Measurements from ENCODE around the gene RAB11FIP3.
A peak's percentile ranks its signal among the peaks of the same experiment; 100 is the strongest.
"Not testable (repeated sequence)": the region's sequence is repeated elsewhere in the genome, so short reads cannot be mapped to it uniquely, and the experiment has no call there.

Gene RAB11FIP3

DNA sequence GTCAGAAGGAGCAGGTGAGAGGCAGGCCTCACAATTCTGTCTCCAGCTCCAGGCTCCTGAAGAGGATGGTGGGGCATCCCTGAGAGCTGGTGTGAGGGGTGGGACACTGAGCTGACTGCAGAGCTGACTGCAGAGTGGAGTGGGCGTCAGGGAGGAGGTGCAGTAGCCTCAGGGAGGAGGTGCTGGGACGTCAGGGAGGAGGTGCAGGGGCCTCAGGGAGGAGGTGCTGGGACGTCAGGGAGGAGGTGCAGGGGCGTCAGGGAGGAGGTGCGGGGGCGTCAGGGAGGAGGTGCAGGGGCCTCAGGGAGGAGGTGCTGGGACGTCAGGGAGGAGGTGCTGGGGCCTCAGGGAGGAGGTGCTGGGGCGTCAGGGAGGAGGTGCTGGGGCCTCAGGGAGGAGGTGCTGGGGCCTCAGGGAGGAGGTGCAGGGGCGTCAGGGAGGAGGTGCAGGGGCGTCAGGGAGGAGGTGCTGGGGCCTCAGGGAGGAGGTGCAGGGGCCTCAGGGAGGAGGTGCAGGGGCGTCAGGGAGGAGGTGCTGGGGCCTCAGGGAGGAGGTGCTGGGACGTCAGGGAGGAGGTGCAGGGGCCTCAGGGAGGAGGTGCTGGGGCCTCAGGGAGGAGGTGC is 41.9 kb downstream of the RAB11FIP3 start:
- DNase-seq, result not testable (repeated sequence)

DNA sequence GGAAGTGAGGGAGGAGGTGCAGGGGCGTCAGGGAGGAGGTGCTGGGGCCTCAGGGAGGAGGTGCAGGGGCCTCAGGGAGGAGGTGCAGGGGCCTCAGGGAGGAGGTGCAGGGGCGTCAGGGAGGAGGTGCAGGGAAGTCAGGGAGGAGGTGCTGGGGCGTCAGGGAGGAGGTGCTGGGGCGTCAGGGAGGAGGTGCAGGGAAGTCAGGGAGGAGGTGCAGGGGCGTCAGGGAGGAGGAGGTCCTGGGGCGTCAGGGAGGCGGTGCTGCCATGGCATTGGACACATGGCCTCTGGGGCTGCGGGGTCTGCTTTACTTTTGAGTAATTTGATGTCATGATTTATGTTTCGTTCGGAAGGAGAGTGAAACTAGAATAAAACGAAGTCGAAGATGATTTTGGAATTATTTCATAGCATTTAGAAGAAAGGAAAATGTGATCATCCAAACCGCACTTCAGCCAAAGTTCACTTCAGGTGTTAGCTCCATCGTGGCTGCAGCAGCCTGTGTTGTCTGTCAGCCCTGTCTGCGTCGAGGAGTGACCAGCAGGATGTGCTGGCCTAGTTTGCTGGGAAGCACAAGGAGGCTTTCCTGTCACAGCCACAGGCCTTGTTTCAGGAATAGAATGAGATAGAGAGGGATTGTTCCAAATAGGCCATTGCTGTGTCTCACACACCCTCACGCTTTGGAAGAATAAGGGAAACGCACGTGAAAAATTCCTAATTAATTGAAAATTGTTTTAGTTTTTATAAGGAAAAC is 42.8 kb downstream of the RAB11FIP3 start:
- DNase-seq, result no peak

DNA sequence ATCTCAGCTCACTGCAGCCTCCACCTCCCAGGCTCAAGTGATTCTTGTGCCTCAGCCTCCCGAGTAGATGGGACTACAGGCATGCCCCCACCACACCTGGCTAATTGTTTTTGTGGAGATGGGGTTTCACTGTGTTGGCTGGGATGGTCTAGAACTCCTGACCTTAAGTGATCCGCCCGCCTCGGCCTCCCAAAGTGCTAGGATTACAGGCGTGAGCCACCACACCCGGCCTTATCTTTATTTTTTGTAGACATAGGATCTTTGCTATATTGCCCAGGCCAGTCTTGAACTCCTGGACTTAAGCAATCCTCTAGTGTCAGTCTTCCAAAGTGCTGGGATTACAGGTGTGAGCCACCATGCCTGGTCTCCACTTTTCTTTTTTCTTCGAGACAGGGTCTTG is 44.0 kb downstream of the RAB11FIP3 start:
- not testable (repeated sequence) for DNase-seq

DNA sequence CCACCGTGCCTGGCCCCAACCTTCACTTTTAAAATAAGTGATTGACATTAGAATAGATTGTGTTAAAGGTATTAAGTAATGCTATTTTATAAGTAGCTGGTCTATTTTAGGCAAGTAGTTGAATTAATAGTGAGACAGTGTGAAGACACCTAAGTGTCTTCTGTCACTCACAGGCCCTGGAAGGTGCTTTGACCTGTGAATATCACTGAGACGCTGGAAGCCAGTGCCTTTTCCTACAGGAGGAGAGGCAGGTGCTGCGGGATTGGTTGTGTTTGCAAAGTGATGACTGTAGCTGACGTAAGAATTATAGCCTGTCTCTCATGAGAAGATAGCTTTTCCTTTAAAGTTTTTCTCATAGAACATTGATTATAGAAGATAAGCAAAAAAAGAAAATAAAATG is 45.0 kb downstream of the RAB11FIP3 start:
- DNase-seq, result no peak

DNA sequence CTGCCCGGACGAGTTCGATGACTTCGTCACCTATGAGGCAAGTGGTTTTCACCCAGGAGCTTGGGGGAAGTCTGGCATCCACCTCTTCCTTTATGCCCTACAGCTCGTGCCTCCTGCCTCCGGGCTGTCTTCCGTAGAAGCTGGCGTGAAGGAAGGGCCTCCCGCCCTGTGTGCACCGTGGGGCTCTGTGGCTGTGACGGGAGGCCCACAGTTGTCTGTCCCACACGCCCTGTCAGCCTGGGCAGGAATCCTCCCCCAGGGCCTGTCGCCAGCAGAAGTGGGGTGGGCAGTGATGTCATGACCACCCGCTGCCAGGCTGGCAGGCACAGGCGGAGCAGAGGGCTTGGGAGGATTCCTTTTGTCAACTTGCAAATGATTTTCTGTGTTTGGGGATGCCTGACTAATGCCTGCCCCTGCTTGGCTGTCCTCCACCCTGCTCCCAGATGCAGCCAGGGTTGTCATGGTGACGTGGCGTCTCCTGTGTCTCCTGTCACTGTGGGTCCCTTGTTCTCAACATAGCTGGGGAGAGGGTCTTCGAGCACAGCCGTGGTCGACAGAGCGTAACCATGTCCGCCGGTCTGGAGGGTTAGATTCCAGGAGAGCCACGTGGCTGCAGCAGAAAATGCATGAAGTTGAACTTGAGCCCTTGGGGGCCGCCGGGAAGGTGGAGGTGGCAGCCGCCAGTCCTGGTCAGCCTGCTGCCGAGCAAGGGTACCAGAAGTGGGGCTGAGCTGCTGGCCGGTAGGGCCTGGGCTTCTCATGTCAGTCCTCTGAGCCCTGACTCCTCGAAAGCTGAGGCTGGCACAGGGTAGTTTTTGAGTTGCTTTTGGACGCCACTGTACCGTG is 46.1 kb downstream of the RAB11FIP3 start:
- no peak for DNase-seq

DNA sequence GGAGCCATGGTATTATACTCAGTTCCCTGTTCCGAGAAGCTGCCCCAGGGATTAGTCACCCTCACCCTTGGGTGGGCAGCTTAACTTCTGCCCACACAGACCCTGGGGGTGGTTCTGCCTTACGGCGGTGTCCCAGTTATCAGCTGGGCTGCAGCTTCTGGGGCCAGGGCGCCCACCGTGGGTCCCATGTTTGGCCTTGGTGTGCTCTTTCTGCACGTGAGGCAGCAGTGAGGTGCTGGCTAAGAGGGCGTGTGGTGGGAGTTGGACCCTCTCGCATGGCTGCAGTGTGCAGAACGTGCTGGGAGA is 46.7 kb downstream of the RAB11FIP3 start:
- DNase-seq, result no peak

DNA sequence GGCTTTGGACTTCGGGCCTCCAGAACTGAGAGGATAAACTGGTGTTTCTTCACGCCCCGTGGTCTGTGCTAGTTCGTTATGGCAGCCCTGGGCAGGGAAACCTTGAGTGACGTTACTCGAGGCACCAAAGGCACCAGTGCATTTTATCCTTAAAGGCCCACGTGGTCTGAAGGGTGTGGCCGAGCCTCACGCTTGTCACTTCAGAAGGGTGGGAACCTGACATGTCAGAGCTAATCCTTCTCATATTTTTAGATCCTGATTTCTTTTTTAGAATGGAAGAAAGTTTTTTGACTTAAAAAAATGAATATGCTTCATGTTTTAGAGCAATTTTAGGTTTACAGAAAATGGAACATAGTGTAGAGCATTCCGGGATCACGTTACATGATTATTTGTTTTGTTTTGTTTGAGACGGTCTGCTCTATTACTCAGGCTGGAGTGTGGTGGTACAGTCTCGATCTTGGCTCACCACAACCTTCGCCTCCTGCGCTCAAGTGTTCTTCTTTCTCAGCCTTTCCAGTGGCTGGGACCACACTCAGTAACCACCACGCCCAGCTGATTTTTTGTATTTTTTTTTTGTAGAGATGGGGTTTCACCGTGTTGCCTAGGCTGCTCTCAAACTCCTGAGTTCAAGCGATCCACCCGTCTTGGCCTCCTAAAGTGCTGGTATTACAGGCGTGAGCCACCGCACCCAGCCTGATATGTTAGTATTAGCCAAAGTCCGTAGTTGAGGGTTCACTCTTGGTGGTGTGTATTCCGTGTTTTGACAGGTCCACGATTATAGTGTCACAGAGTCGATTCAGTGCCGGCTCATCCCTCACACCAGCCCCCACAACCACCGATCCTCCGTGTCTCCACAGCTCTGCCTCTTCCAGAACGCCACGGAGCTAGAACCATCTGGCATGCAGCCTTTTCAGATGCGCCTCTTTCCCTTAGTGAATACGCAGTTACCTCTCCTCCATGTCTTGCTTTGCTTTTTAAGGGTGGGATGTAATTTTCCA is 47.9 kb downstream of the RAB11FIP3 start:
- no peak for DNase-seq

DNA sequence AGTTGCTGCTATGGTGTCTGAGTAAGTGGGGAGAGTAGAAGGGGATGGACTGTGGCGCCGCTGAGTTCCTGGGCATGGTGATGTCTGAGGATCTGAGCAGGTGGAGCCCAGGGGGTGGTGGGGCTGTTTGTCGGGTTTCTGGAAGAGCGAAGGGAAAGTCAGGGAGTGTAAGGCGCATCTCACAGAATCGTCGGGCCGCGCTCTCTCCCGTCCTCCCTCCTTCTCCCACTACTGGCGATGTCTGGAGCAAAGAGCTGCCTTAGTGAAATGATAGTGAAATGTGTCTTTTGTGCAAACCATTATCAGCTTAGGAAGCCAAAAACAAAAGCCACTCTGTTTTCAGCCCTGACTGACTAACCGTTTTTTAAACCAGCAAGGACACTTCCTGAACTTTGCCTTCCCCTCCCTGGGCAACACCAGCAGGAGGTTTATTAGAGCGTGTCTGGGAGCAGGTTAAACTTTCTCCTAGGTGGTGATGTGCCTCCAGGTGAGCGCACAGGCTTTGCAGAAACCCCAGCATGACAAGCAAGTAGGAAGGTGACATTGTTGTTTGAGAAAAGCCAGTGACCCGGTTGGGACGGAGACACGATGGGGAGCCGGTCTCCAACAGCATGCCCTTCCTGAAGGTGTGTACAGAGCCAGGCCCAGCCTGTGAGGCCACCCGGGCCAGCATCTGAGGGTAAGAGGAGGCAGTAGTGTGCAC is 49.1 kb downstream of the RAB11FIP3 start:
- no peak for DNase-seq

DNA sequence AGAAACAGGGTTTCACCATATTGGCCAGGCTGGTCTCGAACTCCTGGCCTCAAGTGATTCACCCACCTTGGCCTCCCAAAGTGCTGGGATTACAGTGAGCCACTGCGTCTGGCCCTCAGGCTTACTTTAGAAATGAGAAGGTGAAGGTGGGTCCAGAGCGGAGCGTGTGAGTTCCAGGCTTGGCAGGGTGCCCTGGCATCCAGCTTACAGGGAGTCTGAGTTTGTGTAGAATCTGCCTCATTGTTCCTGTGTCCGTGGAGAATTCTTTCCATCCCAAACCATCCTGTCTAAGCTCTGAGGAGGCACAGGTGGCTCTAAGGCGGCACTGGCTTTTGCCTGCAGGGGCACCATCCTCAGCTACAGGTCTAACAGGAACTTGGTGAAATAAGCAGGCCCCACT is 50.6 kb downstream of the RAB11FIP3 start:
- DNase-seq, result no peak

DNA sequence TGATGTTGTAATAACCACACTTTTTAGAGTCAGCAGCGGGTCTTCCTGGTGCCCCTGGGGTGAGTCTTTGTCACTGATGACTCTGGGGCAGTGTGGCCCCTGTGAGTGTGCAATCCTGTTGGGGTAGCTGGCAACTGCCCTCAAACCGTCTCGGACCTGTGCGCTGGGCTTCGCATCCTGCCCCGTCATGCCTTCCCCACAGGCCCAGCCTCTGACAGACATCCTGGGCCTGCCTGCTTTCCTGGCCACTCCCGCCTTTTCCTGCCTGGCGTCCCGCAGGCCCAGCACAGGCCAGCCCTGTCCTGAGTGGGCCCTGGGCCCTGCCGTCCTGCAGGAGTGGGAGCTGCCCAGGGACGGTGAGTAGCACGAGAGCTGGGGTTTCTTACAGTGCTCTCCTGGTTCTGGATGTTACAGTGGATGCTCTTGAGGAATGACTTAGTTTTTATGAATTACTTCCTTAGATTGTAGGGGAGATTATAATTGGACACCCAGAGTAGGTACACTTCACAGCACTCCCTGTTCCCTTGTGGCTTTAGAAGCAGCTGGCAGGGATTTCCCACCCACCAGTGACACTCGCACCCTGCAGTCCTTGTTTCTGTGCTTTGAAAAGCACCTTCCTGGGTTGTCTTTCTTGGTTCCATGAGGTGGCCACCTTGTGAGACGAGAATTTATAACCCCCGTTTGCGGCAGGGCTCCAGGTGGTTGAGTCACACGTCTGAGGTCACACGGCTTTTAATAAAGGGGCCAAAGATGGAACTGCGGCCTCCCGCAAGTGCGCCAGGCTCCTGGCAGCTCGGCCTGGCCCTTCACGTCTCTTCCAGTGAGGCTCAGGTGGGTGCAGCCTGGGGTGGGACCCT is 52.1 kb downstream of the RAB11FIP3 start:
- no peak for DNase-seq

DNA sequence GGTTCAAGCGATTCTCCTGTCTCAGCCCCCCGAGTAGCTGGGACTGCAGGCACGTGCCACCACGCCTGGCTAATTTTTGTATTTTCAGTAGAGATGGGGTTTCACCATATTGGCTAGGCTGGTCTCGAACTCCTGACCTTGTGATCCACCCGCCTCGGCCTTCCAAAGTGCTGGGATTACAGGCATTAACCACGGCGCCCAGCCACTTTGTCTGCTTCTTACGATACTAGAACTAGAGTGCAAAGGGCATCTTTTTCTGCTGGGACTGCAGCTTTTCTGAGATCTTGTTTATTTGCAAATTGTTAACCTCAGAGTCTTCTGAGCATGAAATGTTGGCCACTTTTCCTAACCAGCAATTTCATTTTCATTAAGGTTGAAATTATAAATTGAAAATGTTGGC is 52.8 kb downstream of the RAB11FIP3 start:
- DNase-seq, result not testable (repeated sequence)

DNA sequence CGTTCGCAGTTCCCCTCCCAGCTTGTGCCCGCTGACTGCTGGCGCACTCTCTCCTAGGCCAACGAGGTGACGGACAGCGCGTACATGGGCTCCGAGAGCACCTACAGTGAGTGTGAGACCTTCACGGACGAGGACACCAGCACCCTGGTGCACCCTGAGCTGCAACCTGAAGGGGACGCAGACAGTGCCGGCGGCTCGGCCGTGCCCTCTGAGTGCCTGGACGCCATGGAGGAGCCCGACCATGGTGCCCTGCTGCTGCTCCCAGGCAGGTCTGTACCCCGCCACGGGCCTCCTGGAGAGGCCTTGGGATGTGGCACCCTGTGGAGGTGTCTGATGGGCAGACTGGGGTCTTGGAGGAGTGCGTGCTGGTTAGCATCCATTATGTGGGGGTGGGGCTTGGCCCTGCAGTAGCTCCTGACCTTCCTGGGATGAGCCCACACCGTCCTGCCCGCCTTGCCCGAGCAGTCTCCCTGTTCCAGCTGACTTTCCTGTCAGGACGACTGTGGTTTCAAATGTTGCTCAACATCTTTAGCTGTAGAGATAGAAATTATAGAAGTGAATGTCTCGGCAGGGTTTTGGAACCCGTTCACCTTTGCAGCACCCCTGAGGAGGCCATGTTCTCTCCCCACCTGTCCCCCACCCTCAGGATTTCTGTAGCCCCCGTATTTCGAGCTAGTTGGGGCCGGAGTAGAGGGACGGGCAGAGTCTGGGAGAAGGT is 57.2 kb downstream of the RAB11FIP3 start:
- no peak for DNase-seq

DNA sequence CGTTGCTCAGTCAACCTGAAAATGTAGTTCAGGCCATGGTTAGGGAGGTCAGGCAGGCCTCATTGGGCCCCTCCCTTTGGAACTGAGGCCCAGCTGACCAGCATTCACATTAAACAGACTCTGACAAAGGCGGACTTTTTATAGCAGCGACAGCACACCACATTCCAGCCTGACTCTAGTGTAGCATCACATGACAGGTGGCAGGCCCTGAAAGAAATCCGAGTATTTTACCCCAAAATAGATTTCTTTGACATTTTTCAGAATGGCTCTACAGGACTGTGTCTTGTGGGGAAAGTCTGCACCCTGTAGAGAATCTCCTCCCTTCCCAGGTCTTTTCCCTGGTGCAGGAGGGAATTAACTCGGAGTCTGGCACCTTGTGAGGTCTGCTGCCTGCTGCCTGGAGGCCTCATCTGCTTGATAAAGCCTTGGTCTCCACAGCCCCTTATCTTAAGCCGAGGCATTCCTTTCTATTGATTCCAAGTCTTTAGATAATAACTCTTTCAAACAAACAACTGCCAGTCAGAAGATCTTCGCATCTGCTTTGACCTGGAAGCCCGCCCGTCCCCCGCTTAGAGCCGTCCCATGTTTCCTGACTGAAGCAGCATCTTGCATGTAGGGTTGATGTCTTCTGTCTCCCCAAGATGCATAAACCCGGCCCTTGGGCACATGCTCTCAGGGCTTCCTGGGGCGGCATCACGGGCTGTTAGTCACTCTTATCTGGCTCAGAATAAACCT is 58.1 kb downstream of the RAB11FIP3 start:
- DNase-seq, result no peak

DNA sequence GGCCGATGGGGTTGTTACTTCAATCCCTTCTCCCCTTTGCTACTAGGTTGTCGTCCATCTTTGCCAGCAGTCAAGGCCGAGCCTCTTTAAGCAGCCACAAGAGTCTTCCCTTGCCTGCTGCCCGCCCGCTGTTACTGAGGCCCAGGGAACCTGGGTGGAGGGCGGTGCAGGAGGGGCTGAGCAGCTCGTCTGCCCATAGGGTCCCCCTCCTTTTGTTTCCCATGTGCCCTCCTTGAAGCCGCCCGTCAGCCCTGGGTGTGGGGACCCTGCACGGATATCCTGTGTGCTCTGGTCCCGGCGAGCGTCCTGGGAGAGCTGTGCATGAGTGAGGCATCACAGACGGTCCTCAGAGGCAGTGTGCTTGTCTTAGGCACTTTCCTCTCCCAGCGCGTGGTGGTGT is 64.2 kb downstream of the RAB11FIP3 start:
- no peak for DNase-seq

DNA sequence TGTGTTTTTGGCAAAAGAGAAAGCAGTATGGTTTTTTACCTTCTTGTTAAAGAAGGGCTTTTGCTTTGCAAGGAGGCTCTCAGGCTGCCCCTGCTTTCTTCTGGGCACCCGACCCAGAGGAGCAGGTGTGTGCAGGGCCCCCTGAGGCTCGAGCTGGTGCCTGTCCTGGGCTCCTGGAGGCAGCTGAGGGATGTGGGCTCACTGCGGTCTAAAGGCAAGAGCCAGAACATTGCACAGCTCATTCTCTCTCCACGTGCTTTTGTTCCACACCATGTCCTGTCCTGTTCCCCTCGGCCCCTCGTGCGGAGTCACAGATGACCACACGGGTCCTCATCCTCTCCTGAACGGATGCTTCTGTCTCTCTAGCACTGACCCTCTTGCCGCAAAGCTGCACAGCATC is 65.3 kb downstream of the RAB11FIP3 start:
- no peak for DNase-seq

DNA sequence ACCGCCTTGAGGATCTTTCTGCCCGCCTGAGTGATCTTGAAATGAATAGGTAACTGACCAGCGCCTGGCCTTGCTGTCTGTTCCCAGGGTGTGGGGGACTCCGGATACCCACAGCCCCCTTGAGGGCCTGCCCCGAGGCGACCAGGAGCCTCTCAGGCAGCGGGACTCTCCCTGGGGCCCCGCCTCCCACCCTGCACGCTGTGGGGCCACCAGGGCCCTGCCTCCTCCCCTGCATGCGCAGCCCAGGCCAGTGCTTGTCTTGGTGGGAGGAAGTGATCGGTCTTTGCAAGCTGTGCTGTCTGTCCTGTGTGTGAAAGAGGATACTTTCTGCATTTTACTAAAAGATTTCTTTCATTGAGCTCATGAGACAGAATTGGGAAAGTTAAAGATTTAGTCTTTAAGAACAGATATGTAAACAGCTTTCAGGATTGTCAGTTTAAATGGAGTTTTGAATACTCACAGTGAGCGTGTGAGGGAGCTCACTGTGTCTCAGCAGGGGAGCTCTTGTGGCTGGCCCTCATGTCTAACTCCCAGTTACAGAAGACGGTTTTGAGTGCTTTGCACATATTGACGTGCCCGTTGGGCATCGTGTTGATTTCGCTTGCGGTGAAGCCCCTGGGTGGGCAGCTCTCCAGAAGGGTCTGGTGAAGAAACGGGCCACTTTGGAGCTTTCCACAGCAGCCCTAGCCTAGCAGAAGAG is 65.9 kb downstream of the RAB11FIP3 start:
- no peak for DNase-seq

DNA sequence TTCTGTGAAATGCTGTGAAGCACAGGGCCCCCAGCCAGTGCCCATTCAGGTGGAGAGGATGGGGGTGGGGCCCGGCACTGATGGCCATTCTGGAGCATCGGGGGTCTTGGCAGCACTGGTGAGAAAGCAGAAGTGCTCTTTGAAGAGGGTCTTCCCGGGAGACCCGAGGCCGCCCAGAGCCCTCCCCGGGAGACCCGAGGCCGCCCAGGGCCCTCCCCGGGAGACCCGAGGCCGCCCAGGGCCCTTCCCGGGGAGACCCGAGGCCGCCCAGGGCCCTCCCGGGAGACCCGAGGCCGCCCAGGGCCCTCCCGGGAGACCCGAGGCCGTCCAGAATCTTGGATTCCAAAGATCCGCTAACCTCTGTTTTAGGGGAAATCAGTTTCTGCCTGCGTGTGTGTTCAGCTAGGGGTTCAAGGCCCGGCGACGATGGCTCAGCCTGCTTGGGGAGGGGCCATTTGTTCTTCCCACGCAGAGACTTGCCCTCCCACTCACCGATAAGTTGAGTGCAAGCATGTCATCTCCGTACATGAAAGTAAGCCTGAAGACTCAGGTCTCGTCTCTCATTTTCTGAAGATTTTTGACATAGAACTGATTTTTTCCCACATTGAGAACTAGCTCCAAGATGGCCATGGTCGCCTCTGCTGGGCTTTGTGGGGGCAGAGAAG is 66.9 kb downstream of the RAB11FIP3 start:
- DNase-seq, result no peak

DNA sequence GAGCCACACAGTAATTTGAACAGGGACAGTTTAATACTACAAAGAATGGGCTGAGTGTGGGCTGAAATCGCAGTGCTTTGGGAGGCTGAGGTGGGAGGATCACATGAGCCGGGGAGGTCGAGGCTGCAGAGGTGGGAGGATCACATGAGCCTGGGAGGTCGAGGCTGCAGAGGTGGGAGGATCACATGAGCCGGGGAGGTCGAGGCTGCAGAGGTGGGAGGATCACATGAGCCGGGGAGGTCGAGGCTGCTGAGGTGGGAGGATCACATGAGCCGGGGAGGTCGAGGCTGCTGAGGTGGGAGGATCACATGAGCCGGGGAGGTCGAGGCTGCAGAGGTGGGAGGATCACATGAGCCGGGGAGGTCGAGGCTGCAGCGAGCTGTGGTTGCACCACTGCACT is 69.2 kb downstream of the RAB11FIP3 start:
- DNase-seq, result peak in 1 of 2 donors; percentile 25

Measured in CD4-positive, alpha-beta T cell treated with Interleukin-4 for 1 hour (primary cell).